Stimulated activated naive CD8-positive, alpha-beta T cell treated with anti-CD3 and anti-CD28 coated beads, Interleukin-15, amount 100 ng/mL, for 72 hours (primary cell): ENCODE data around the gene MYCBPAP.
A peak's percentile ranks its signal among the peaks of the same experiment; 100 is the strongest.

Source experiments
- ATAC-seq: fragments of 150-1000 bp; cut with Tn5 transposase; 2 replicates; pipeline ENCODE4 v1.10.0; 2021; ENCODE audit warnings: mild to moderate bottlenecking, moderate library complexity
- DNase-seq, 2 donors: peaks; one replicate each; pipeline ENCODE4 v3.0.0; 2021 to 2022
- H3K27ac Mint-ChIP-seq, 2 donors: one replicate each; pipeline ENCODE4 v1.8.0; 2022; ENCODE audit warnings: mild to moderate bottlenecking in 2 of 2, mixed read lengths in 2 of 2, moderate library complexity in 2 of 2
- H3K27me3 Mint-ChIP-seq: one replicate; pipeline ENCODE4 v1.8.0; 2022; ENCODE audit warnings: mixed read lengths
- H3K4me1 Mint-ChIP-seq: one replicate; pipeline ENCODE4 v1.8.0; 2022; ENCODE audit warnings: mild to moderate bottlenecking, mixed read lengths
- H3K4me3 Mint-ChIP-seq, 2 donors: one replicate each; pipeline ENCODE4 v1.8.0; 2022; ENCODE audit warnings: mild to moderate bottlenecking in 2 of 2, mixed read lengths in 2 of 2, moderate library complexity in 1 of 2
- H3K9me3 Mint-ChIP-seq, 2 donors: one replicate each; pipeline ENCODE4 v1.8.0; 2022; ENCODE audit warnings: mixed read lengths in 2 of 2

MYCBPAP gene

GRCh38 chr17:50558091-50558490 lies 49.9 kb downstream of the MYCBPAP start:
- ATAC-seq (no peak), DNase-seq (no peak)
- peak overlapping the region in 1 of 2 donors; percentile 94 for H3K4me3 Mint-ChIP-seq
- H3K27ac Mint-ChIP-seq: no peak overlapping the region
- H3K4me1 Mint-ChIP-seq: peaks cover 32% of the 10 kb centered on the region
- H3K27me3 Mint-ChIP-seq: peaks cover 54% of the 10 kb centered on the region
- no peaks in the 10 kb centered on the region for H3K9me3 Mint-ChIP-seq

GRCh38 chr17:50558581-50558940 lies 50.3 kb downstream of the MYCBPAP start:
- no peak for DNase-seq
- H3K9me3 Mint-ChIP-seq: no peaks in the 10 kb centered on the region
- no peak for ATAC-seq
- H3K27ac Mint-ChIP-seq: no peak overlapping the region
- H3K27me3 Mint-ChIP-seq: peaks cover 59% of the 10 kb centered on the region
- peak overlapping the region; percentile 83 to 94 for H3K4me3 Mint-ChIP-seq
- peaks cover 32% of the 10 kb centered on the region for H3K4me1 Mint-ChIP-seq

- Mint-ChIP-seq H3K4me1 (peaks cover 32% of the 10 kb centered on the region), H3K27me3 (peaks cover 64% of the 10 kb centered on the region), H3K9me3 (no peaks in the 10 kb centered on the region), H3K27ac (no peak overlapping the region), H3K4me3 (peak overlapping the region; percentile 83 to 94)
- no peak for DNase-seq
- no peak for ATAC-seq
Observed at GRCh38 chr17:50558941-50559614, 50.8 kb downstream of the MYCBPAP start.

GRCh38 chr17:50559674-50560184 lies 51.5 kb downstream of the MYCBPAP start:
- Mint-ChIP-seq H3K4me1 (peaks cover 34% of the 10 kb centered on the region), H3K27ac (peak overlapping the region in 1 of 2 donors; percentile 71), H3K4me3 (peak overlapping the region; percentile 83 to 94), H3K27me3 (peaks cover 71% of the 10 kb centered on the region), H3K9me3 (no peaks in the 10 kb centered on the region)
- DNase-seq (peak; percentile 27 to 36), ATAC-seq (peak; percentile 44)

- Mint-ChIP-seq H3K27ac (peak within 1 kb of the TSS; percentile 7 to 71), H3K27me3 (peaks cover 76% of the 10 kb centered on the region), H3K4me3 (peak within 1 kb of the TSS; percentile 83 to 94), H3K4me1 (peaks cover 40% of the 10 kb centered on the region), H3K9me3 (no peaks in the 10 kb centered on the region)
- peak; percentile 88 for ATAC-seq
- DNase-seq: peak; percentile 83
Observed at GRCh38 chr17:50560185-50560824, 52.1 kb downstream of the MYCBPAP start, which contains the start of gene CACNA1G. Gene CACNA1G (plus strand): TSS chr17:50560715. CDS start chr17:50561460, 745 bp downstream.

GRCh38 chr17:50560931-50561745 lies 52.9 kb downstream of the MYCBPAP start:
- ATAC-seq (peak; percentile 8), DNase-seq (peak; percentile 24 to 29)
- no peak overlapping the region for H3K27ac Mint-ChIP-seq
- no peaks in the 10 kb centered on the region for H3K9me3 Mint-ChIP-seq
- H3K27me3 Mint-ChIP-seq: peaks cover 85% of the 10 kb centered on the region
- H3K4me1 Mint-ChIP-seq: peaks cover 47% of the 10 kb centered on the region
- peak overlapping the region; percentile 83 to 94 for H3K4me3 Mint-ChIP-seq

- no peak for DNase-seq
Observed at GRCh38 chr17:50561746-50562141, 53.5 kb downstream of the MYCBPAP start.

GRCh38 chr17:50562242-50563091 lies 54.2 kb downstream of the MYCBPAP start:
- peak overlapping the region; percentile 16 to 54 for H3K4me3 Mint-ChIP-seq
- ATAC-seq: no peak
- no peaks in the 10 kb centered on the region for H3K9me3 Mint-ChIP-seq
- DNase-seq: peak in 1 of 2 donors; percentile 30
- H3K4me1 Mint-ChIP-seq: peaks cover 47% of the 10 kb centered on the region
- H3K27me3 Mint-ChIP-seq: peaks cover 89% of the 10 kb centered on the region
- peak overlapping the region in 1 of 2 donors; percentile 69 for H3K27ac Mint-ChIP-seq

More at GRCh38 chr17:50561746-50562141, 53.5 kb downstream of the MYCBPAP start:
- Mint-ChIP-seq H3K4me1 (peaks cover 47% of the 10 kb centered on the region), H3K9me3 (no peaks in the 10 kb centered on the region), H3K27me3 (peaks cover 89% of the 10 kb centered on the region), H3K4me3 (peak overlapping the region in 1 of 2 donors; percentile 48), H3K27ac (no peak overlapping the region)
- no peak for ATAC-seq

- H3K4me1 Mint-ChIP-seq: peaks cover 47% of the 10 kb centered on the region
- no peak overlapping the region for H3K27ac Mint-ChIP-seq
- no peaks in the 10 kb centered on the region for H3K9me3 Mint-ChIP-seq
- peaks cover 89% of the 10 kb centered on the region for H3K27me3 Mint-ChIP-seq
- H3K4me3 Mint-ChIP-seq: no peak overlapping the region
- DNase-seq: no peak
- no peak for ATAC-seq
Observed at GRCh38 chr17:50563092-50563511, 54.9 kb downstream of the MYCBPAP start.

GRCh38 chr17:50564916-50565315 lies 56.7 kb downstream of the MYCBPAP start:
- H3K9me3 Mint-ChIP-seq: no peaks in the 10 kb centered on the region
- H3K27ac Mint-ChIP-seq: no peak overlapping the region
- DNase-seq (no peak), ATAC-seq (no peak)
- no peak overlapping the region for H3K4me3 Mint-ChIP-seq
- peaks cover 72% of the 10 kb centered on the region for H3K27me3 Mint-ChIP-seq
- peaks cover 29% of the 10 kb centered on the region for H3K4me1 Mint-ChIP-seq

- H3K4me1 Mint-ChIP-seq: peaks cover 24% of the 10 kb centered on the region
Observed at GRCh38 chr17:50565402-50566350, 57.4 kb downstream of the MYCBPAP start.

GRCh38 chr17:50566886-50567285 lies 58.6 kb downstream of the MYCBPAP start:
- Mint-ChIP-seq H3K27ac (no peak overlapping the region), H3K27me3 (peaks cover 63% of the 10 kb centered on the region), H3K9me3 (no peaks in the 10 kb centered on the region), H3K4me1 (peaks cover 24% of the 10 kb centered on the region), H3K4me3 (no peak overlapping the region)
- DNase-seq (no peak), ATAC-seq (no peak)

More at GRCh38 chr17:50565402-50566350, 57.4 kb downstream of the MYCBPAP start:
- no peaks in the 10 kb centered on the region for H3K9me3 Mint-ChIP-seq
- no peak for DNase-seq
- H3K27ac Mint-ChIP-seq: peak overlapping the region in 1 of 2 donors; percentile 43
- H3K4me3 Mint-ChIP-seq: no peak overlapping the region
- peaks cover 66% of the 10 kb centered on the region for H3K27me3 Mint-ChIP-seq
- no peak for ATAC-seq

GRCh38 chr17:50568659-50569058 lies 60.4 kb downstream of the MYCBPAP start:
- no peaks in the 10 kb centered on the region for H3K9me3 Mint-ChIP-seq
- no peak for ATAC-seq
- no peak overlapping the region for H3K4me3 Mint-ChIP-seq
- H3K27me3 Mint-ChIP-seq: peaks cover 46% of the 10 kb centered on the region
- H3K27ac Mint-ChIP-seq: no peak overlapping the region
- no peak for DNase-seq
- peaks cover 15% of the 10 kb centered on the region for H3K4me1 Mint-ChIP-seq

GRCh38 chr17:50569592-50569991 lies 61.4 kb downstream of the MYCBPAP start:
- ATAC-seq (no peak), DNase-seq (no peak)
- Mint-ChIP-seq H3K4me1 (peaks cover 14% of the 10 kb centered on the region), H3K27me3 (peaks cover 36% of the 10 kb centered on the region), H3K9me3 (no peaks in the 10 kb centered on the region), H3K4me3 (no peak overlapping the region), H3K27ac (no peak overlapping the region)
